GM21381 (cell line): ENCODE data around the gene KCTD21.

Source experiments
- ATAC-seq: cut with Tn5 transposase; IDR thresholded peaks from one replicate; pipeline ENCODE4 v1.9.1; 2021; ENCODE audit warnings: mild to moderate bottlenecking, moderate library complexity; ENCODE audit not compliant: unreplicated experiment

KCTD21 gene

DNA sequence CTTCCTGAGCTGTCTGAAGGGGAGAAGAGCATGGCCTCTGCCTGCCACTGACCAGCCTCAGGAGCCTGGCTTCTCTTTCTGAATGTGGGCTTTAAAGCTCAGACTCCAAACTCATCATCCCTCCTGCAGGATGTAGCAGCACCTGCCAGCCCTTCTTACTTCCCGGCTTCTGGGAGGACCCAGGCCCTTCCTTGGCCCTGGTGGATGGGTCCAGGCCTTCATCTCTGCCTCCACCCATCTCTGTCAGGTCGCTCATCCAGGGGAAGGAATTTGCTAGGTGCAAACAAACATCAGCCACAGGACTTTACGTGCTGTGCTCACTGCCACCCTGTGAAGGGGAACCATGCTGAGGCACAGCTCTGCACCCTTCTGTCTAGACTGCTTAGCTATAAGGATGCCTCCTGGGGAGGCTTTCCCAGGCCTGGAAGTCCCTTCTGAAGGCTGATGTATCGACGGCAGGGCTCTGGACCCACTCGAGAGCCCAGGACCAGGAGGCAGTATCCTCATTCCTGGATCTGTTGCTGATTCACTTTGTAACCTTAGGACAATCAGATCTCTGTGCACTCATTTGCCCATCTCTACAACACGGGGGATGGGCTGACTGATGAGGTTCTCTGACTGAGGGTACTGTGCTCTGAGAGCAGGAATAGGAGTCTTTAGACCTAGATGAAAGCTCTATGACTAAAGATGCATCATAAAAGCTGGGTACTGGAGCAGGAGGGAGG is 31.2 kb upstream of the KCTD21 start:
- no peak for ATAC-seq

- ATAC-seq, result no peak
These were observed 30.5 kb upstream of the KCTD21 start for GRCh38 chr11:78218707-78219492.

DNA sequence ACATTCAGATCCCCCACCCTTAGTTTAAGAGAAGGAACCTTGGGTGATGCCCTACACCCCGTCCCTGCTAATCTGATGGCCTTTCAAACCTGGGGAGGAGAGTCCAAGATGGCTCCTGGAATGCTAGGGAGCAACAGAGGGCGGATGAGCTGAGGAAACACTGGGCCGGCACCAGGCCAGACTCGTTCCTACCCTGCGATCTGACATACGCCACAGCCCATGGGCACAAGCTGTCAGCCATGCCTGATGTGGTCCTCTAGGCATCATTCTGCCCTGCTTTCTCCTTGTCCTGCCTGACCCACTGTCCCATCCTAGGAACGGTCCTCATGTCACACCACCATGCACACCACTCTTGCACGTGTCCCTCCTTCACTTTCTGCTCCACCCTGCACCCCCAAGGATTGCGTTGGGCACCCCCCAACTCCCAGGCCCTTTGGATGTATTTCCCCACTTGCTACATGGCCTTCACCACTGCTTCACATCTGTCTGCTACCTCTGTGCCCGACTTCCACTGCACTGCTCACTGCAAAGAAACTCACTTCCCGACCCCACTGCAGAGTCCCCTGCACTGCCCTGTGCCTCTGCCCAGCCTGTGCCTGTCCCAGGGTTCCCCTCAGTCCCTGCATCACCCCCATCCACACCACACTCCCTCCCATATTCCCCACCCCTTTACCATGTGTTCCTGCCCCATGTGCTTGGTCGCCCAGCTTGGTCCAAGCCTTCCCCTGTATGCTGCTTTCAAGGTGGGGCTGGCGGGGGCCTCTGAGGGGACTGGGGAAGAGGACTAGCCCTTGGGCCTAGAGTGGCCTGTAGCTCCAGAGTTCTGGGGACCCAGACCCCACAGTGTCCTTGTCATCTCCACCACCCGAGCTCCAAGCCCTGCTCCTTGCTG is 29.5 kb upstream of the KCTD21 start:
- ATAC-seq, result no peak

DNA sequence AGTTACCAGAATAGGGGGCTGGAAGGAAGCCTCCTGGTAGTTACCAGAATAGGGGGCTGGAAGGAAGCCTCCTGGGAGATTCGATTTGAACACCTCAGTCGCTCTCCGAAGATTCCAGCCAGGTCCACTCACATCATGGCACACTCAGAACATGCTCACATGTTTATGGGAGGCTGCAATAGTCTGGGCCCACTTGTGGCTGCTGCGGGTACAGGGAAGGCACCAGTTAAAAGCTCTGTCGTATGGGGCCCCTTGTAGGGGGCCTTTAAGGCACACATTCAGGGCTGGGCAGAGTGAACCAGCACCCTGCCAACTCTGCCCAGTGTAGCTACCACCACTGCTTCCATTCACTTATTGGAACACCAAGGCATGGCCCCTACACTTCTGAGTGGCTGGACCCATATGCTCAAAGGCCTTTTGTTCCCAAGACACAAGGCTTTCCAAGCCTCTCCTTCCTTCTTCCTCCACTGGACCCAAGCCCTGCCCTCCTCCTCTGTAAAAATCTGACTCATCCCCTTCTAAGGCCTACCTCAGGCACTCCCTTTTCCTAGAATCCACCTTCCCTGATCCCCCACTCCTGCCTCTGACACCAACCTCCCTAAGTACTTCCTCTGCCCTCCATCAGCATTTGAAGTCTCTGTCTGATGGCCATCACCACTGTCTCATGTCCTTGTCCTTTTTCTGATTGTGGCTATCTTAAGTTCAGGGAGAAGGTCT is 28.3 kb upstream of the KCTD21 start:
- no peak for ATAC-seq

DNA sequence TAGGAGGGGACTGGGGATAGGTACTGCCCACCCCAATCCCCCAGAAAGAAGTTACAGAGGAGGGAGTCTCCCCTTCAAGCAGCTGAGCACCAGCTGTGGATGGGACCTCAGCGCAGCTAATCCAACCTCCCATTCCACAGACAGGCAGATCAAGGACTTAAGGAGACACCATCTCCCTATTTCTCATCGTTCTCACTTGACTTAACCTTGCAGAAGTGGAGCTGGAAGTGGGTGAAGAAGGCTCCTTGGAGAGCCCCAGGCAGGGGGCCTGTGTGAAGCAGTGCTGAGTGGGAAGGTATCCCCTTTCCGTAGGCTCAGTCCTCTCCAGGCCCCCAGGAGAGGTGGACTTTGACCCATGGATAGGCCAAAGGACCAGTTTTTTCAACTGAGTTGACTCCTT is 27.6 kb upstream of the KCTD21 start:
- ATAC-seq, result no peak

DNA sequence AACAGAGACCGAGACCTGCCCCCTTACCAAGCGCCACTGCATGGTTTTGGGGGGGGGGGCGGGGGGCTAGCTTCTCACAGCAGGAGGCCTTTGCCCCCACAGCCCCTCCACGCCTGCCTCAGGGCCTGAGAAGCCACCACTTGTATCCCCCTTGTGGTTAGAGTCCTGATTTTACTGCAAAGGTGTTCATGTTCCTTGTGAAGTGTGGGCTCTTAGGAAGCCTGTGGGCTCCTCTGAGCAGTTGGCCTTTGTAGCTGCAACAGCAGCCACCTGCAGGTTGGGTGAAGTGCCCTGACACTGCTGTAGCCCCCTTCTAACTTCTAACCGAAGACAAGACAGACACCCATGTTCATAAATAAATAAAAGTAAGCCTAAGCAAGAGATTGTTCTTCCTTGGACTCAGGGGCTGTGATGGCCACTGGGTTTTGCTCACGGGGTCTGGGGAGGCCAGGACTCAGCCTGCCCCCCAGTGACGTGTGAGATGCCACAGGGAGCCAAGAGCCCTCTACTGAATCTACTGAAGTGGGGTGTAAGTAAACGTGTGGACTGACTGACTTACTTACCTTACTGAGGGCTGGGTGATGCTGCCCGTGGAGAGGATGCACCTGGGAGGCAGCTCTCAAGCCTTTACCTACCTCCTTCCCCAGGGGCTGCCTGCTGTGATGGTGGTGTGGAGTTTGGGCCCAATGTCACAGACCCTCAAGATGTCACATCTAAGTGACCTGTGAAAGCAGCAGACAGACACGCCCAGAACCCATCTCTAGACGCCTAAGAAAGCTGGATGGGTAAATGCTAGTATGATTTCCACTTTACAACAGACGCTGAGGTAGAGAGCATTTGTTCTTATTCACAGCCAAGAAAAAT is 26.1 kb upstream of the KCTD21 start:
- ATAC-seq, result no peak

GRCh38 chr11:78213526-78214330 is 25.3 kb upstream of the KCTD21 start:
- no peak for ATAC-seq

GRCh38 chr11:78212586-78213371 is 24.4 kb upstream of the KCTD21 start:
- ATAC-seq, result no peak

DNA sequence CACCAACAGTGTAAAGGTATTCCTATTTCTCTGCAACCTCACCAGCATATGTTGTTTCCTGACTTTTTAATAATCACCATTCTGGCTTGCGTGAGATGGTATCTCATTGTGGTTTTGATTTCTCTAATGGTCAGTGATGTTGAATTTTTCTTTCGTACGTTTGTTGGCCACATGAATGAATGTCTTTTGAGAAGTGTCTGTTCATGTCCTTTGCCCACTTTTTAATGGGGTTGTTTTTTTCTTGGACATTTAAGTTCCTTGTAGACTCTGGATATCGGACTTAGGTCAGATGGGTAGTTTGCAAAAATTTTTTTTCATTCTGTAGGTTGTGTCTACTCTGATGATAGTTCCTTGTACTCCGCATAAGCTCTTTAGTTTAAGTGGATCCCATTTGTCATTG is 23.1 kb upstream of the KCTD21 start:
- ATAC-seq, result no peak

DNA sequence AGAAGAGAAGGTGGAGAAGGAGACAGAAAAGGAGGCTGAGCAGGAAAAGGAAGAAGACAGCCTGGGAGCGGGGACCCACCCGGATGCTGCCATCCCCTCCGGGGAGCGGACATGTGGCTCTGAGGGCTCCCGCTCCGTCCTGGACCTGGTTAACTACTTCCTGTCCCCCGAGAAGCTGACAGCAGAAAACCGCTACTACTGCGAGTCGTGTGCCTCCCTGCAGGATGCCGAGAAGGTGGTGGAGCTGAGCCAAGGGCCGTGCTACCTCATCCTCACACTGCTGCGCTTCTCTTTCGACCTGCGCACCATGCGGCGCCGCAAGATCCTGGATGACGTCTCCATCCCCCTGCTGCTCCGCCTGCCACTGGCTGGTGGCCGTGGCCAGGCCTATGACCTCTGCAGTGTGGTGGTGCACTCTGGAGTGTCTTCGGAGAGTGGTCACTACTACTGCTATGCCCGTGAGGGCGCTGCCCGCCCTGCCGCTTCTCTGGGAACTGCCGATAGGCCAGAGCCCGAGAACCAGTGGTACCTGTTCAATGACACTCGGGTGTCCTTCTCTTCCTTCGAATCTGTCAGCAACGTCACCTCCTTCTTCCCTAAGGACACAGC is 21.7 kb upstream of the KCTD21 start:
- no peak for ATAC-seq

DNA sequence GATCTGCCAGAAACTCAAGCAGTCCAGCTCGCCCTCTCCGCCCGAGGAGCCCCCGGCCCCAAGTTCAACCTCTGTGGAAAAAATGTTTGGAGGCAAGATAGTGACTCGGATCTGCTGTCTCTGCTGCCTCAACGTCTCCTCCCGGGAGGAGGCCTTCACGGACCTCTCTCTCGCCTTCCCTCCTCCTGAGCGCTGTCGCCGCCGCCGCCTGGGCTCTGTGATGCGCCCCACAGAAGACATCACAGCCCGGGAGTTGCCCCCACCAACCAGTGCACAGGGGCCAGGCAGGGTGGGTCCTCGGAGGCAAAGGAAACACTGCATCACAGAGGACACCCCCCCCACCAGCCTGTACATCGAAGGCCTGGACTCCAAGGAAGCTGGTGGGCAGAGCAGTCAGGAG is 21.1 kb upstream of the KCTD21 start:
- ATAC-seq, result no peak

DNA sequence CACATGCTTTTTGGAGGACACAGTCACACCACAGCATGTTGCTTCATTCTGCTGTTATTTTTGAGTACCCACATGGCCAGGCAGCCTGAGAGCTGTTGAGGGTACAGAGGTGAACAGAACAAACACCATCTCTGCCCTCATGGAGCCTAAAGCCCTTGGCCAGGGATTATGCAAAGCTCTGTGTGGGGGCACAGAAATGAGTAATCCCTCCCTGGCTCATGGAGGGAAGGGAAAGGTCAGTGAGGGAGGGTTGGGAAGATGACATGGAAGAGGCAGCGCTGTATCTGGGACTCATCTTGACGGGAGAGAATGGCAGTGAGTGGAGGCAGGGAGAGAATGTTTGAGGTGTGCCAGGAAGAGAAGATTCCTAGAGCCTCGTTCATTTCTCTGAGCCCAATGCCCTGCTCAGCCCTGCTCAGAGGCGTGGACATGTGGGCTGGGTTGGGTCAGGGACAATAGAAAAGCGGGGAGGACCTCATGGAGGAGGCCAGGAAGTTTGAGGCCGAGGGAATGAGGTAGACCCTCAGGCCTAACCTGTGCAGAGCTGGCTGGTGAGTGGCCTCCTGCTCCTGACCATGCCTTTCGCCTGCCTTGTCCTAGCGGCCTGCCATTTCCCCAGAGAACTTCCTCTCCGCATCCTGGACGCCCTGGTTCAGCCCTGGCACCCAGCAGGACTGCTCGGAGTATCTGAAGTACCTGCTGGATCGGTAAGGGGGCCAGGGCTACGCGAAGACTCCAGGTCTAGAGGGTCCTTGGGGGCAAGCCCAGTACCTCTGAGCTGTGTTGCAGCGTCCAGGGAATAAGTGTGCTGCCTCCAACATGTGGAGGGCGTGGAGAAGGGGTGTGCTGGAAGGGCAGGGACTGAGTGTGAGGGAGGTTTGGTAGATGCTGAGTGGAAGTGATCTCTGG is 20.1 kb upstream of the KCTD21 start:
- ATAC-seq, result no peak

GRCh38 chr11:78207532-78208256 is 19.3 kb upstream of the KCTD21 start:
- ATAC-seq, result no peak

DNA sequence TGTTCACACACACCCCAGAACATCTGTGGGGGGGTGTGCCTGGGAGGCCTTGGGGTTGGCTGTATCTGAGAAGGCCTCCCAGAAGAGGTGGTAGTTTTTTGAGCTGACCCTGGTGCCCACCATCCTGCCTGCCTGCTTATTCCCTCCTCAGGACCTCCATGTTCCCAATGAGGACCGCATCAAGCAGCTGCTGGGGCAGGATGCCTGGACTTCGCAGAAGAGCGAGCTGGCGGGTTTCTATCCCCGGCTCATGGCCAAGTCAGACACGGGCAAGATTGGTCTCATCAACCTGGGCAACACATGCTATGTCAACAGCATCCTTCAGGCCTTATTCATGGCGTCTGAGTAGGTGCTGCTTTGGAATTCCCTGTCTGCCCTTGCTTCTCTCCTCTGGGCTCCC is 17.3 kb upstream of the KCTD21 start:
- no peak for ATAC-seq

DNA sequence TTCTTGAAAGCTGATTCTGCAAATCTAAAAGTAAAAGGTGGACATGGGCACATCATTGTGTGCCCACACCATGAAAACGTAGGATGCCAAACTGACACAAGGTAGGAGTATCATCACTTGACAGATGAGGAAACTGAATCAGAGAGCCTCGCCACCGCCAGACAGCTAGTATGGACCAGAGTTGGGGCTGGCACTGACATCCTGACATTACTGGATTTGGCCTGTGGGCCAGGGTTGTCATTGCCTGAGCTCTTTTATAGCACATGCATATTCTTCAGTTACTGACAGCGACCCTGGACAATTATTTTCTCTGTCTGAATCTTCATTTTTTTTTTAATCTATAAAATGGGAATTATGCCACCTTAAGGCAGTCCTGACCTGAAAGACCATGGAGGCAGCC is 16.8 kb upstream of the KCTD21 start:
- no peak for ATAC-seq

- no peak for ATAC-seq
These were observed 14.8 kb upstream of the KCTD21 start for GRCh38 chr11:78203184-78203583.
